Stimulated activated CD8-positive, alpha-beta memory T cell treated with anti-CD3 and anti-CD28 coated beads, Interleukin-4, amount 100 ng/mL, for 48 hours (primary cell): ENCODE measurements around the gene MSANTD3.
A peak's percentile ranks its signal among the peaks of the same experiment; 100 is the strongest.
"Not testable (repeated sequence)": the region's sequence is repeated elsewhere in the genome, so short reads cannot be mapped to it uniquely, and the experiment has no call there.

Source experiments
- DNase-seq: peaks from one replicate; pipeline ENCODE4 v3.0.0-alpha.2; 2020

The MSANTD3 gene

GRCh38 chr9:100426530-100427365, at the start of gene MSANTD3:
MSANTD3 (plus strand) TSS chr9:100427143; CDS start chr9:100441939, 14,796 bp downstream.
- peak; percentile 69 for DNase-seq

- DNase-seq: no peak
Measured at GRCh38 chr9:100379862-100380261, 47.1 kb upstream of the MSANTD3 start.

- not testable (repeated sequence) for DNase-seq
Measured at GRCh38 chr9:100392989-100393388, 34.0 kb upstream of the MSANTD3 start.

GRCh38 chr9:100394032-100394695, 32.8 kb upstream of the MSANTD3 start:
- no peak for DNase-seq

GRCh38 chr9:100394816-100395215, 32.1 kb upstream of the MSANTD3 start:
- DNase-seq: no peak

- no peak for DNase-seq
Measured at GRCh38 chr9:100396769-100397168, 30.2 kb upstream of the MSANTD3 start.

GRCh38 chr9:100397529-100398266, 29.2 kb upstream of the MSANTD3 start:
- no peak for DNase-seq

GRCh38 chr9:100401042-100401441, 25.9 kb upstream of the MSANTD3 start:
- no peak for DNase-seq

- no peak for DNase-seq
Measured at GRCh38 chr9:100406962-100407361, 20.0 kb upstream of the MSANTD3 start.

- DNase-seq: no peak
Measured at GRCh38 chr9:100408546-100409175, 18.3 kb upstream of the MSANTD3 start.

- DNase-seq: no peak
Measured at GRCh38 chr9:100409176-100409556, 17.8 kb upstream of the MSANTD3 start.

- DNase-seq: peak; percentile 90
Measured at GRCh38 chr9:100411472-100412283, 15.3 kb upstream of the MSANTD3 start.

- DNase-seq: no peak
Measured at GRCh38 chr9:100413839-100414420, 13.0 kb upstream of the MSANTD3 start.

GRCh38 chr9:100417815-100418214, 9.1 kb upstream of the MSANTD3 start:
- no peak for DNase-seq

- DNase-seq: no peak
Measured at GRCh38 chr9:100419166-100419565, 7.8 kb upstream of the MSANTD3 start.

GRCh38 chr9:100421116-100421515, 5.8 kb upstream of the MSANTD3 start:
- not testable (repeated sequence) for DNase-seq

GRCh38 chr9:100425758-100426157, 1.2 kb upstream of the MSANTD3 start:
- DNase-seq: no peak

GRCh38 chr9:100426189-100426529, 784 bp upstream of the MSANTD3 start:
- DNase-seq: no peak

- DNase-seq: peak; percentile 53
Measured at GRCh38 chr9:100427366-100428263, 672 bp downstream of the MSANTD3 start.

- no peak for DNase-seq
Measured at GRCh38 chr9:100428871-100429654, 2.1 kb downstream of the MSANTD3 start.
